Measurements from ENCODE around the gene HIBADH.

Gene HIBADH

GRCh38 chr7:27600247-27600646 is 62.4 kb downstream of the HIBADH start:
- DNase-seq (ENCODE audit: low read depth, low spot score) = no peak
- in situ Hi-C loops (cut with HindIII; ENCODE audit: low sequenced_read_pairs) = no loop called here
- no peak for TF ChIP-seq CTCF (IDR thresholded peaks at IDR 0.05; ENCODE audit: low read depth, low read length)
- H3K4me3 ChIP-seq (ENCODE audit: low read depth, low read length) = no peak overlapping the region

- TF ChIP-seq CTCF (IDR thresholded peaks at IDR 0.05; ENCODE audit: low read depth, low read length) = no peak
- in situ Hi-C loops (cut with HindIII; ENCODE audit: low sequenced_read_pairs) = no loop called here
- no peak for DNase-seq (ENCODE audit: low read depth, low spot score)
- no peak overlapping the region for H3K4me3 ChIP-seq (ENCODE audit: low read depth, low read length)
These were observed 67.7 kb downstream of the HIBADH start for GRCh38 chr7:27595009-27595408.

- H3K4me3 ChIP-seq (ENCODE audit: low read depth, low read length) = no peak overlapping the region
- no peak for TF ChIP-seq CTCF (IDR thresholded peaks at IDR 0.05; ENCODE audit: low read depth, low read length)
- in situ Hi-C loops (cut with HindIII; ENCODE audit: low sequenced_read_pairs) = no loop called here
- DNase-seq (ENCODE audit: low read depth, low spot score) = no peak
These were observed 69.5 kb downstream of the HIBADH start for GRCh38 chr7:27593226-27593625.

GRCh38 chr7:27590416-27590815 is 72.3 kb downstream of the HIBADH start:
- no peak overlapping the region for H3K4me3 ChIP-seq (ENCODE audit: low read depth, low read length)
- TF ChIP-seq CTCF (IDR thresholded peaks at IDR 0.05; ENCODE audit: low read depth, low read length) = no peak
- no peak for DNase-seq (ENCODE audit: low read depth, low spot score)
- in situ Hi-C loops (cut with HindIII; ENCODE audit: low sequenced_read_pairs) = no loop called here

GRCh38 chr7:27587429-27587828 is 75.3 kb downstream of the HIBADH start:
- no peak overlapping the region for H3K4me3 ChIP-seq (ENCODE audit: low read depth, low read length)
- no peak for DNase-seq (ENCODE audit: low read depth, low spot score)
- in situ Hi-C loops (cut with HindIII; ENCODE audit: low sequenced_read_pairs) = no loop called here
- TF ChIP-seq CTCF (IDR thresholded peaks at IDR 0.05; ENCODE audit: low read depth, low read length) = no peak

GRCh38 chr7:27586825-27587224 is 75.9 kb downstream of the HIBADH start:
- in situ Hi-C loops (cut with HindIII; ENCODE audit: low sequenced_read_pairs) = no loop called here
- H3K4me3 ChIP-seq (ENCODE audit: low read depth, low read length) = no peak overlapping the region
- no peak for DNase-seq (ENCODE audit: low read depth, low spot score)
- TF ChIP-seq CTCF (IDR thresholded peaks at IDR 0.05; ENCODE audit: low read depth, low read length) = no peak

Measured in astrocyte of the spinal cord (primary cell).